PC-9 (cell line): ENCODE results near the gene PRDM16.

Experiments used
- CTCF ChIP-seq: fragments of 200-600 bp; sonication (generic); conservative IDR thresholded peaks from 2 replicates; pipeline ENCODE4 v1.6.1; 2017; ENCODE audit warnings: mixed run types, antibody characterized with exemption, mild to moderate bottlenecking, moderate library complexity
- EZH2 ChIP-seq: fragments of 200-600 bp; sonication (generic); IDR thresholded peaks from 2 replicates; pipeline ENCODE4 v1.8.0; 2017; ENCODE audit warnings: antibody characterized with exemption, low read depth

- TF ChIP-seq CTCF (no peak), EZH2 (no peak)
Observed at GRCh38 chr1:3192825-3193224, 123.8 kb downstream of the PRDM16 start.
